Adrenal gland (tissue), 5 donors: ENCODE measurements around the gene BPGM.

ENCODE experiments used
- POLR2A ChIP-seq, 2 donors: fragments of 450-650 bp; IDR thresholded peaks; one replicate each; pipeline ENCODE4 v1.6.1; 2017; ENCODE audit warnings: antibody characterized with exemption in 2 of 2, mild to moderate bottlenecking in 2 of 2, moderate library complexity in 1 of 2
- TF ChIP-seq, protein P1 (sequence below), 6 experiments: fragments of 450-650 bp in 4 of 6; fragments of 200-600 bp in 2 of 6; sonication (generic) in 1 of 6; IDR thresholded peaks; 1 replicate in 5 of 6; 2 replicates in 1 of 6; pipeline versions ENCODE4 v1.5.1 to v1.8.0; 2016 to 2021; ENCODE audit warnings: antibody characterized with exemption in 6 of 6, mild to moderate bottlenecking in 2 of 6, moderate library complexity in 1 of 6
- donor health status: DM: no; HTN: no; CAD: no.

GRCh38 chr7:134721171-134721570, 74.5 kb downstream of the BPGM start:
- TF ChIP-seq, protein P1, sequence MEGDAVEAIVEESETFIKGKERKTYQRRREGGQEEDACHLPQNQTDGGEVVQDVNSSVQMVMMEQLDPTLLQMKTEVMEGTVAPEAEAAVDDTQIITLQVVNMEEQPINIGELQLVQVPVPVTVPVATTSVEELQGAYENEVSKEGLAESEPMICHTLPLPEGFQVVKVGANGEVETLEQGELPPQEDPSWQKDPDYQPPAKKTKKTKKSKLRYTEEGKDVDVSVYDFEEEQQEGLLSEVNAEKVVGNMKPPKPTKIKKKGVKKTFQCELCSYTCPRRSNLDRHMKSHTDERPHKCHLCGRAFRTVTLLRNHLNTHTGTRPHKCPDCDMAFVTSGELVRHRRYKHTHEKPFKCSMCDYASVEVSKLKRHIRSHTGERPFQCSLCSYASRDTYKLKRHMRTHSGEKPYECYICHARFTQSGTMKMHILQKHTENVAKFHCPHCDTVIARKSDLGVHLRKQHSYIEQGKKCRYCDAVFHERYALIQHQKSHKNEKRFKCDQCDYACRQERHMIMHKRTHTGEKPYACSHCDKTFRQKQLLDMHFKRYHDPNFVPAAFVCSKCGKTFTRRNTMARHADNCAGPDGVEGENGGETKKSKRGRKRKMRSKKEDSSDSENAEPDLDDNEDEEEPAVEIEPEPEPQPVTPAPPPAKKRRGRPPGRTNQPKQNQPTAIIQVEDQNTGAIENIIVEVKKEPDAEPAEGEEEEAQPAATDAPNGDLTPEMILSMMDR (IDR thresholded peaks at IDR 0.05) = no peak
- TF ChIP-seq POLR2A (IDR thresholded peaks at IDR 0.05) = no peak
